ENCODE measurements around the gene NBPF11. TPM values are rescaled to one million over a fixed set of nuclear protein-coding genes. Genes with fewer than 3 reads are reported as not detected.

NBPF11 gene
- total and polyA plus RNA-seq, 2 of the 8 experiments (the other 6 are each of a cell fraction or from before 2014, with no cell fraction given) = 8.7 to 9.2 TPM

GRCh38 chr1:148161053-148161901, 9.2 kb upstream of the NBPF11 start:
- no peak overlapping the region for H2BK20ac ChIP-seq (ENCODE audit: low read length)
- H3K79me2 ChIP-seq (ENCODE audit: control insufficient read depth in 1 of 2, insufficient read depth in 2 of 2, low read length in 2 of 2) = no peaks in the 10 kb centered on the region
- POLR2A ChIA-PET (ENCODE audit: partially characterized antibody) = interaction anchor here (1.1 kb wide), 1 partner anchor 102 kb away, joined by 4 read pairs; no protein-coding TSS in a partner anchor
- no peak overlapping the region for H3K14ac ChIP-seq (ENCODE audit: insufficient read length)
- no peak overlapping the region for H4K91ac ChIP-seq (replicated peaks; ENCODE audit: insufficient read length, low read length)
- H2BK5ac ChIP-seq (ENCODE audit: low read depth, low read length) = peak overlapping the region; percentile 16; the same call in 1 of the 2 replicates
- H2BK120ac ChIP-seq (replicated peaks; ENCODE audit: low read depth, low read length) = no peak overlapping the region
- H3K79me1 ChIP-seq (ENCODE audit: low read depth, low read length) = no peaks in the 10 kb centered on the region
- no peaks in the 10 kb centered on the region for H3K4me1 ChIP-seq (replicated peaks in 1 of 4; ENCODE audit: control insufficient read depth in 3 of 4, insufficient read depth in 4 of 4, low read length in 3 of 4)
- H3K36me3 ChIP-seq (ENCODE audit: control insufficient read depth in 2 of 4, insufficient read depth in 4 of 4, low read length in 3 of 4) = no peaks in the 10 kb centered on the region
- no peak overlapping the region for H3K23ac ChIP-seq (ENCODE audit: insufficient read length)
- FAIRE-seq = no peak
- no peak overlapping the region for H3K56ac ChIP-seq (replicated peaks; ENCODE audit: insufficient read length, low read depth, low read length)
- H2BK15ac ChIP-seq (ENCODE audit: low read length) = peak overlapping the region; percentile 31; the same call in 1 of the 2 replicates
- H4K20me1 ChIP-seq (replicated peaks in 1 of 2; ENCODE audit: control insufficient read depth in 1 of 2, insufficient read depth in 2 of 2, low read length in 2 of 2) = no peaks in the 10 kb centered on the region
- 95% methylated on average over 37 of the region's 42 CpGs; no CpG with 5 or more reads in 1 of the 2 experiments for WGBS, 2 experiments (ENCODE audit: extremely low coverage in 1 of 2, insufficient coverage in 1 of 2, insufficient read length in 1 of 2, insufficient replicate concordance in 2 of 2, low coverage in 1 of 2, low lambda C conversion rate in 2 of 2, missing lambda C conversion rate in 1 of 2)
- H3K4me2 ChIP-seq (ENCODE audit: insufficient read depth in 1 of 2, low read depth in 2 of 2, low read length in 2 of 2) = no peak overlapping the region
- H3K18ac ChIP-seq (ENCODE audit: extremely low read depth, low read length) = no peak overlapping the region
- H2AFZ ChIP-seq (ENCODE audit: low read length) = no peak overlapping the region
- DNase-seq (ENCODE audit: low read depth in 1 of 2, low spot score in 2 of 2) = no peak
- no peak overlapping the region for H3K4me3 ChIP-seq (ENCODE audit: extremely low read depth in 1 of 4, insufficient read depth in 2 of 4, low read depth in 3 of 4, low read length in 4 of 4)
- H3K23me2 ChIP-seq (ENCODE audit: low read depth, low read length) = no peaks in the 10 kb centered on the region
- no peak overlapping the region for H4K5ac ChIP-seq (ENCODE audit: insufficient read length, low read depth, low read length)
- H2BK12ac ChIP-seq (ENCODE audit: low read depth, low read length) = no peak overlapping the region
- H3K9me3 ChIP-seq (ENCODE audit: insufficient read depth in 2 of 2, low read depth in 1 of 2, low read length in 1 of 2) = no peaks in the 10 kb centered on the region
- H2AK5ac ChIP-seq (ENCODE audit: low read depth, low read length) = 0 out of 2 replicates have a peak overlapping the region, but pooled peaks have one; percentile 39
- no peak overlapping the region for H3K4ac ChIP-seq (replicated peaks; ENCODE audit: insufficient read length, low read depth, low read length)
- no peak overlapping the region for H3K27ac ChIP-seq (ENCODE audit: low read depth, low read length)
- CTCF ChIA-PET (ENCODE audit: partially characterized antibody) = interaction anchor here (0.6 kb wide), 1 partner anchor 232 kb away, joined by 3 read pairs; no protein-coding TSS in a partner anchor
- no peak overlapping the region for H3K9ac ChIP-seq (replicated peaks in 1 of 4; ENCODE audit: extremely low read depth in 1 of 4, low read depth in 3 of 4, low read length in 3 of 4)
- H4K8ac ChIP-seq (ENCODE audit: extremely low read depth, insufficient read depth, low read length) = 0 out of 2 replicates have a peak overlapping the region, but pooled peaks have one; percentile 4
- no peaks in the 10 kb centered on the region for H3K27me3 ChIP-seq (replicated peaks in 1 of 4; ENCODE audit: control insufficient read depth in 3 of 4, extremely low read depth in 1 of 4, insufficient read depth in 3 of 4, low read length in 3 of 4)

Data from H1 (cell line).